AG09309 (cell line): ENCODE measurements around the gene CCNDBP1.
"Not testable (repeated sequence)": the region's sequence is repeated elsewhere in the genome, so short reads cannot be mapped to it uniquely, and the experiment has no call there.

Experiments used
- DNase-seq: peaks from one replicate; pipeline ENCODE4 v3.0.0-alpha.2; 2010; ENCODE audit warnings: low read depth
- H3K4me3 ChIP-seq: 2 replicates; pipeline ENCODE4 v1.5.1; 2011; ENCODE audit warnings: mild to moderate bottlenecking, low read depth, low read length, moderate library complexity; ENCODE audit not compliant: control insufficient read depth
- TF ChIP-seq, protein P1 (sequence below): IDR thresholded peaks from 2 replicates; pipeline ENCODE4 v1.5.1; 2011; ENCODE audit warnings: mild to moderate bottlenecking, low read depth, low read length, inconsistent platforms; ENCODE audit not compliant: insufficient read depth, control insufficient read depth; ENCODE audit errors: missing control alignments

Gene CCNDBP1

DNA sequence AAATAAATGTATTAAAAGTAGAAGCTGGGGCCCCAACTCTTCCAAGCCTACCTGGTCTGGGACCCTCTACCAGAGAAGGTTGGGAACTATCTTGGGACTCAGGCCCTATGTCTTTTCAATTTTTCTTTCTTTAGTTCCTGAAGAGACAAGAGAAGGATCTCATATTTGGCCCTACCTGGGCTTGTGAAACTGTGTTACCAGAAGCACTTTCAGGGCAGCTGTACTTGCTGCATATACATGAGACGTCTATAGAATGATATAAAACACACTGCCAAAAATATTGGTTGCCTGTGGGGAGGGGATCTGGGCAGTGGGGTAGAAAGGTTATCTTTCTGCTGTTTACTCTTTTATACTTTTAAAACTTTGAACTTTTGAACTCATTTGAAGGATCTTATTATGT, 36.2 kb downstream of the CCNDBP1 start:
- no peak for DNase-seq
- TF ChIP-seq, protein P1, sequence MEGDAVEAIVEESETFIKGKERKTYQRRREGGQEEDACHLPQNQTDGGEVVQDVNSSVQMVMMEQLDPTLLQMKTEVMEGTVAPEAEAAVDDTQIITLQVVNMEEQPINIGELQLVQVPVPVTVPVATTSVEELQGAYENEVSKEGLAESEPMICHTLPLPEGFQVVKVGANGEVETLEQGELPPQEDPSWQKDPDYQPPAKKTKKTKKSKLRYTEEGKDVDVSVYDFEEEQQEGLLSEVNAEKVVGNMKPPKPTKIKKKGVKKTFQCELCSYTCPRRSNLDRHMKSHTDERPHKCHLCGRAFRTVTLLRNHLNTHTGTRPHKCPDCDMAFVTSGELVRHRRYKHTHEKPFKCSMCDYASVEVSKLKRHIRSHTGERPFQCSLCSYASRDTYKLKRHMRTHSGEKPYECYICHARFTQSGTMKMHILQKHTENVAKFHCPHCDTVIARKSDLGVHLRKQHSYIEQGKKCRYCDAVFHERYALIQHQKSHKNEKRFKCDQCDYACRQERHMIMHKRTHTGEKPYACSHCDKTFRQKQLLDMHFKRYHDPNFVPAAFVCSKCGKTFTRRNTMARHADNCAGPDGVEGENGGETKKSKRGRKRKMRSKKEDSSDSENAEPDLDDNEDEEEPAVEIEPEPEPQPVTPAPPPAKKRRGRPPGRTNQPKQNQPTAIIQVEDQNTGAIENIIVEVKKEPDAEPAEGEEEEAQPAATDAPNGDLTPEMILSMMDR, result no peak
- H3K4me3 ChIP-seq, result no peak overlapping the region

DNA sequence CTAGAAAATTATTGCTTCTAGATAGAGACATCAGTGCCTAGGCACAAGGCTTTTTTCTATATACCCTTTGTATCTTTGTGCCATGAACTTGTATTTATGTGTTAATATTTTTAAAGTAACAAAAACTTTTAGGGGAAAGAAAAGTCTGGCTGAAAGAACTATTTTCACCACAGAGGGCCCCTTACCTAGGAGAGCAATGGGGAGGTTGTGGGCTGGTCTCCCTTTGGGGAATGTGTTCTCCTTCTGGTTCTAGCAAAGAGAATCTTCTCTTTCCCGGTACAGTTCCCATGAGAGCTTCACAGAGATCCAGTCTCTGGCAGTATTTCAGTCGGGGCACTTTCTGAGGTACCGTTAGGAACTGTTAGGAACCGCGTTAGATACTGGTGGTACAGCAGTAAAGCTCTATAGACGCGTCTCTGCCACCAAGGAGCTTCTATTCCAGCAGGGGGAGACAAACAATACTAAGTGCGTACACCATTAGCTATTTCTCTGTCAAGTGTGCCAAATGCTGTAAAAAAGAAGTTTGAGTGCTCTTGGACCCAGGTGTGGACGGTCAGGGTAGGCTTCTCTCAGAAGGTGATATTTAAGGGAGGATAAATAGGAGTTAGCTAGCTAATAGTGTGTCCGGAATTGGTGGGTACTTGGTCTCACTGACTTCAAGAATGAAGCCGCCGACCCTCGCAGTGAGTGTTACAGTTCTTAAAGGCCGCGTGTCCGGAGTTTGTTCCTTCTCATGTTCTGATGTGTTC, 40.2 kb downstream of the CCNDBP1 start:
- no peak overlapping the region for H3K4me3 ChIP-seq
- TF ChIP-seq, protein P1, result peak; percentile 87
- DNase-seq, result no peak

DNA sequence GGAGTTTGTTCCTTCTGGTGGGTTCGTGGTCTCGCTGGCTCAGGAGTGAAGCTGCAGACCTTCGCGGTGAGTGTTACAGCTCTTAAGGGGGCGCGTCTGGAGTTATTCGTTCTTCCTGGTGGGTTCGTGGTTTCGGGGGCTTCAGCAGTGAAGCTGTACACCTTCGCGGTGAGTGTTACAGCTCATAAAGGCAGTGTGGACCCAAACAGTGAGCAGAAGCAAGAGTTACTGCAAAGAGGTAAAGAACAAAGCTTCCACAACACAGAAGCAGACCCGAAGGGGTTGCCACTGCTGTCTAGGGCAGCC, 40.7 kb downstream of the CCNDBP1 start:
- DNase-seq, H3K4me3 ChIP-seq: not testable (repeated sequence)

DNA sequence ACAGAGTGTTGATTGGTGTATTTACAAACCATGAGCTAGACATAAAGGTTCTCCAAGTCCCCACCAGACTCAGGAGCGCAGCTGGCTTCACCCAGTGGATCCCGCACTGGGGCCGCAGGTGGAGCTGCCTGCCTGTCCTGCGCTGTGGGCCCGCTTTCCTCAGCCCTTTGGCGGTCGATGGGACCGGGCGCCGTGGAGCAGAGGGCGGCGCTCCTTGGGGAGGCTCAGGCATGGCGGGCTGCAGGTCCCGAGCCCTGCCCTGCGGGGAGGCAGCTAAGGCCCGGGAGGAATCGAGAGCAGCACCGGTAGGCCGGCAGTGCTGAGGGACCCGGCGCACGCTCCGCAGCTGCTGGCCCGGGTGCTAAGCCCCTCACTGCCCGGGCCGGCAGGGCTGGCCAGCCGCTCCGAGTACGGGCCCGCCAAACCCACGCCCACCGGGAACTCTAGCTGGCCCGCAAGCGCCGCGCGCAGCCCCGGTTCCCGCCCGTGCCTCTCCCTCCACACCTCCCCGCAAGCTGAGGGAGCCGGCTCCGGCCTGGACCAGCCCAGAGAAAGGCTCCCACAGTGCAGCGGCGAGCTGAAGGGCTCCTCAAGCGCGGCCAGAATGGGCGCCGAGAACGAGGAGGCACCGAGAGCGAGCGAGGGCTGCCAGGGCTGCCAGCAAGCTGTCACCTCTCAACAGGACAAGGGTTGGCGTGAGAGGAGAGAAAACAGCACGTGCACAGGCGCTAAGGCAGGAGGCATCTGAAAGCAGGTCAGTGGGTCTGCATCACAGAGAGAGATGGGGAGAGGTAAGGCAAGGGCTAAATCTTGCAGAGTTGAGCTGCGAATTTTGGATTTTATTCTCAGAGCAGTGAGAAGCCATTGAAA, 41.5 kb downstream of the CCNDBP1 start:
- TF ChIP-seq, protein P1, result no peak
- no peak for DNase-seq
- no peak overlapping the region for H3K4me3 ChIP-seq

DNA sequence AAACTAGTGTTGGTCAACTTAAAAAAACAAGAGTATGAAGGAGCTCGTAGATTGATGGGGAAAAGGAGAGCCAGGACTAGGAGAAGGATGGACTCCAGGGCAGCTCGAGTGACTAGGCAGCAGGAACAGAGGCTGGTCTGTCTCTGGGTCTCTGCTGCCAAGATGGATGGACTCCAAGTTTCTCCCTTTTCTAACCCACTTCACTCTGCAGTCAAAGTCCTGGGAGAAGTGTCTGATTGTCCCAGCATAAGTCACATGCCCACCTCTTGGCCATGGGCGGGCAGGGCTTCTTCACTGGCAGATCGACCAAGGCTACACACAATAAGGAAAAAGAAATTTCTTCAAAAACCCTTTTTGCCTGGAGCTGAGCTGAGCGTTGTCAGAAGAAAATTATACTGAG, 44.8 kb downstream of the CCNDBP1 start:
- TF ChIP-seq, protein P1, result no peak
- no peak overlapping the region for H3K4me3 ChIP-seq
- DNase-seq, result no peak

DNA sequence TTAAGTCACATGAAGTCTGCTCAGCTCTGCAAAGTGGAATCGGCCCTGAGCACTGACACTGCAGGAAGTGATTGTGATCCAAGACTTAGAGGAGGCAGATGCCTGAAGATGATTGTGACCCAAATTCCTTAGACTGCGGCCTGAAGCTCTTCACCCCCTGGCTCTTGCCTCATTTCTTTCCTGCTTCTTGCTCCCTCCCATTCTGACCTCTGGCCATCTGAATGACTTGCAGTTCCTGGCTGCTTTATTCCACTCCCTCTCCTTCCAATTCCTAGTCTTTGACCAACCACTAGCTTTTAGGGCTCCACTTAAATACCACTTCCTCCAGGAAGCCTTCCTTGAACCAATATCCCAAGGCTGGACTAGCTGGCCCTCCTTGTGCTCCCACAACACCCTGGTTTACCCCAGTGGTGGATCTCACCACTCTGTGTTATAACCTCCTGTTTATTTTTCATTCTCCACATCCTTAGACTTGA, 45.5 kb downstream of the CCNDBP1 start:
- peak; percentile 33 for DNase-seq
- TF ChIP-seq, protein P1, result no peak
- no peak overlapping the region for H3K4me3 ChIP-seq

DNA sequence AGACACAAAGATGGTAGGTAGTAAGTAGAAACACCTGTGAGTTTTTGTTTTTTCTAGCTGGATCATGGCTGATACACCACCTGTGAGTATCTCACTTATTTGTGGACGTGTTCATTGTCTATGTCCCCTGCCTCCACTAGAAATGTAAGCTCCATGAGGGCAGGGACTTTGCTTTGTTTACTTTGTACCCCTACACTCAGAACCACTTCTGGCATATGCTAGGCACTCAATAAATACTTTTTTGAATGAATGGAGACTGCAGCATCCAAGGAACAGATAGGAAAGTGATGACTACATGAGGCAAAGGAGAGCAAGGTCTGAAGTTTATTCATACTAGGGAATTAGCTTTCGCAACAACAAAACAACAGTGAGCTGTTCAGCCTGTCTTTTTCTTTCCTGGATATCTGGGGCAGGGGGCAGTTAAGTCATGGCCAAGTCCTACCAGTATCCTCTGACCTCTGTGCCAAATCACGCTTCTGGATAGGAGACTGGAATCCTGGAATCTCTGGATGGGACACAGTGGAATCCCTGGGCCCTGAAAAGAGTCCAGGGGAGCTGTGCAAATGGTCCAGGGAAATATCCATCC, 47.2 kb downstream of the CCNDBP1 start:
- TF ChIP-seq, protein P1, result no peak
- no peak overlapping the region for H3K4me3 ChIP-seq
- DNase-seq, result no peak
